GM19099 (cell line): ENCODE measurements around the gene SOX1.

Experiments
- POLR2A ChIP-seq: IDR thresholded peaks from 3 replicates; pipeline ENCODE4 v1.6.1; 2011; ENCODE audit warnings: low read depth; ENCODE audit not compliant: insufficient read length; ENCODE audit errors: extremely low read depth

The SOX1 gene

GRCh38 chr13:112120031-112120373, 53.1 kb downstream of the SOX1 start:
- no peak for TF ChIP-seq POLR2A
